Measurements from ENCODE around the gene DNAJB1. TPM values are rescaled to one million over a fixed set of nuclear protein-coding genes. Genes with fewer than 3 reads are reported as not detected.
A peak's percentile ranks its signal among the peaks of the same experiment; 100 is the strongest.

DNAJB1 gene
- total and polyA plus RNA-seq, 2 of the 13 experiments (the other 11 are each of a cell fraction or from before 2014, with no cell fraction given), result 87.5 to 97.3 TPM

- 0 out of 2 replicates have a peak, but pooled peaks have one; percentile 24 for TF ChIP-seq CCDC6 (CRISPR knock-in tag; IDR thresholded peaks at IDR 0.05)
- TF ChIP-seq ZNF687 (CRISPR knock-in tag; IDR thresholded peaks at IDR 0.05), result peak; percentile 2; the same call in 1 of the 2 replicates
- no peak for TF ChIP-seq ZNF766 (CRISPR knock-in tag; IDR thresholded peaks at IDR 0.05; ENCODE audit: borderline replicate concordance)
- peak; percentile 95 for TF ChIP-seq NAIF1 (CRISPR knock-in tag; IDR thresholded peaks at IDR 0.05; ENCODE audit: borderline replicate concordance)
- 0 out of 2 replicates have a peak, but pooled peaks have one; percentile 6 for TF ChIP-seq ZFP91 (CRISPR knock-in tag; IDR thresholded peaks at IDR 0.05; ENCODE audit: borderline replicate concordance)
- TF ChIP-seq ZNF816 (CRISPR knock-in tag; IDR thresholded peaks at IDR 0.05; ENCODE audit: borderline replicate concordance), result no peak
- no peak for TF ChIP-seq RXRA (CRISPR knock-in tag; IDR thresholded peaks at IDR 0.05)
- TF ChIP-seq, protein P1, sequence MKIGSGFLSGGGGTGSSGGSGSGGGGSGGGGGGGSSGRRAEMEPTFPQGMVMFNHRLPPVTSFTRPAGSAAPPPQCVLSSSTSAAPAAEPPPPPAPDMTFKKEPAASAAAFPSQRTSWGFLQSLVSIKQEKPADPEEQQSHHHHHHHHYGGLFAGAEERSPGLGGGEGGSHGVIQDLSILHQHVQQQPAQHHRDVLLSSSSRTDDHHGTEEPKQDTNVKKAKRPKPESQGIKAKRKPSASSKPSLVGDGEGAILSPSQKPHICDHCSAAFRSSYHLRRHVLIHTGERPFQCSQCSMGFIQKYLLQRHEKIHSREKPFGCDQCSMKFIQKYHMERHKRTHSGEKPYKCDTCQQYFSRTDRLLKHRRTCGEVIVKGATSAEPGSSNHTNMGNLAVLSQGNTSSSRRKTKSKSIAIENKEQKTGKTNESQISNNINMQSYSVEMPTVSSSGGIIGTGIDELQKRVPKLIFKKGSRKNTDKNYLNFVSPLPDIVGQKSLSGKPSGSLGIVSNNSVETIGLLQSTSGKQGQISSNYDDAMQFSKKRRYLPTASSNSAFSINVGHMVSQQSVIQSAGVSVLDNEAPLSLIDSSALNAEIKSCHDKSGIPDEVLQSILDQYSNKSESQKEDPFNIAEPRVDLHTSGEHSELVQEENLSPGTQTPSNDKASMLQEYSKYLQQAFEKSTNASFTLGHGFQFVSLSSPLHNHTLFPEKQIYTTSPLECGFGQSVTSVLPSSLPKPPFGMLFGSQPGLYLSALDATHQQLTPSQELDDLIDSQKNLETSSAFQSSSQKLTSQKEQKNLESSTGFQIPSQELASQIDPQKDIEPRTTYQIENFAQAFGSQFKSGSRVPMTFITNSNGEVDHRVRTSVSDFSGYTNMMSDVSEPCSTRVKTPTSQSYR (CRISPR knock-in tag; IDR thresholded peaks at IDR 0.05; ENCODE audit: borderline replicate concordance), result no peak
- TF ChIP-seq ZMYM3 (CRISPR knock-in tag; IDR thresholded peaks at IDR 0.05), result 0 out of 2 replicates have a peak, but pooled peaks have one; percentile 0
- no peak for TF ChIP-seq MYNN (CRISPR knock-in tag; IDR thresholded peaks at IDR 0.05; ENCODE audit: low read depth)
- TF ChIP-seq KDM1A (CRISPR knock-in tag; IDR thresholded peaks at IDR 0.05), result no peak
- TF ChIP-seq HDAC1 (CRISPR knock-in tag; IDR thresholded peaks at IDR 0.05), result 0 out of 2 replicates have a peak, but pooled peaks have one; percentile 1
- no peak for TF ChIP-seq CHCHD3 (CRISPR knock-in tag; IDR thresholded peaks at IDR 0.05)
- no peak for TF ChIP-seq ZNF230 (CRISPR knock-in tag; IDR thresholded peaks at IDR 0.05)
- no peak for TF ChIP-seq ZFX (CRISPR knock-in tag; IDR thresholded peaks at IDR 0.05; ENCODE audit: low read depth)
- no peak for TF ChIP-seq ZNF552 (CRISPR knock-in tag; IDR thresholded peaks at IDR 0.05; ENCODE audit: borderline replicate concordance)
- no peak for TF ChIP-seq REST (IDR thresholded peaks at IDR 0.05; ENCODE audit: borderline replicate concordance in 1 of 2, low read depth in 1 of 2, low read length in 2 of 2)
- TF ChIP-seq CEBPG (CRISPR knock-in tag; IDR thresholded peaks at IDR 0.05), result peak; percentile 52
These were observed 11.8 kb upstream of the DNAJB1 start (continued) for GRCh38 chr19:14530005-14530348.
